Naive thymus-derived CD8-positive, alpha-beta T cell (primary cell): ENCODE measurements around the gene ARIH2. TPM values are rescaled to one million over a fixed set of nuclear protein-coding genes. Genes with fewer than 3 reads are reported as not detected.

Source experiments
- ATAC-seq, 2 donors: fragments of 150-1000 bp; cut with Tn5 transposase in 1 of 2; sonication (Bioruptor Pico), chemical (Tn5 transposase) in 1 of 2; 1 replicate in 1 of 2; 2 replicates in 1 of 2; pipeline ENCODE4 v1.10.0; 2021; ENCODE audit warnings: mild to moderate bottlenecking in 2 of 2, moderate library complexity in 2 of 2
- POLR2A ChIA-PET: fragments of 350-600 bp; sonication (Branson Sonifier 250); formaldehyde crosslinking; loops from one replicate; lab custom pipeline; 2021; ENCODE audit warnings: antibody characterized with exemption; lab: Charles Lee
- DNase-seq, 10 donors: peaks; one replicate each; pipeline versions ENCODE4 v3.0.0 to v3.0.0-alpha.2; 2020 to 2022
- H3K27ac Mint-ChIP-seq, 10 donors: one replicate each; pipeline ENCODE4 v1.8.0; 2020 to 2022; ENCODE audit warnings: mild to moderate bottlenecking in 10 of 10, mixed read lengths in 10 of 10, moderate library complexity in 4 of 10, inconsistent platforms in 1 of 10
- H3K27me3 Mint-ChIP-seq, 5 donors: one replicate each; pipeline ENCODE4 v1.8.0; 2021 to 2022; ENCODE audit warnings: mixed read lengths in 5 of 5
- H3K36me3 Mint-ChIP-seq, 3 donors: one replicate each; pipeline ENCODE4 v1.8.0; 2020 to 2022; ENCODE audit warnings: mixed read lengths in 3 of 3, mild to moderate bottlenecking in 2 of 3, inconsistent platforms in 1 of 3
- H3K4me1 Mint-ChIP-seq, 4 donors: one replicate each; pipeline ENCODE4 v1.8.0; 2021 to 2022; ENCODE audit warnings: mixed read lengths in 4 of 4
- H3K4me3 Mint-ChIP-seq, 10 donors: one replicate each; pipeline ENCODE4 v1.8.0; 2020 to 2022; ENCODE audit warnings: mild to moderate bottlenecking in 10 of 10, mixed read lengths in 10 of 10, moderate library complexity in 6 of 10, inconsistent platforms in 1 of 10
- H3K9me3 Mint-ChIP-seq, 9 donors: one replicate each; pipeline ENCODE4 v1.8.0; 2020 to 2022; ENCODE audit warnings: mixed read lengths in 9 of 9, mild to moderate bottlenecking in 3 of 9, inconsistent platforms in 1 of 9, moderate library complexity in 1 of 9
- polyA plus RNA-seq, 3 donors: library from polyadenylated mRNA; unstranded; fragments of 300-500 nt; fragmentation: Illumina TruSeq; gene quantifications; one replicate each; pipeline ENCODE4 v1.2.3, GENCODE V29; 2021
- total RNA-seq, 8 experiments: library from RNA in 2 of 8; stranded (reverse) in 2 of 8; gene quantifications; one replicate each; pipeline ENCODE4 v1.2.3 and lab custom pipeline; 2021 to 2026

The ARIH2 gene
- total and polyA plus RNA-seq, 5 experiments from 2014 or later: 92.7 to 167 (median 119) TPM

DNA sequence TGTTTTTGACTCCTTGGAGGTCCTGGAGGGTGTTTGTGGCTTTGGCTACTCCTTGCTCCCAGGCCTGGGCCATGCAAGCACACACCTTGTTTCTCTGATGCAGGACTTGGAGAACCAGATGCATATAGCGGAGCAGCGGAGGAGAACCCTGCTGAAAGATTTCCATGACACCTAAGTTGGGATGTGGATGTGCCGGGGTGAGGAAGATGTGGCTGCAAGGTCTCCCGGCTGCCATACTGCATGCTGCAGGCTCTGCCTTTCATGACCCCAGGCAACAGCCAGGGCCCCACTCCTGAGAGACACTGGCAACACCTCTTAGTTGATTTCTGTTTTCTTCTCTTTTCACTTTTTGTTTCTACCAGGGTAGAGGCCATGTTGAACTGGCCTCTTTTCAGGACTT, 64.5 kb downstream of the ARIH2 start:
- Mint-ChIP-seq H3K4me3 (no peak overlapping the region), H3K4me1 (peaks cover 6 to 9% (median 7%) of the 10 kb centered on the region in 4 donors), H3K36me3 (peaks cover 0 to 74% (median 5%) of the 10 kb centered on the region in 3 donors), H3K9me3 (no peaks in the 10 kb centered on the region), H3K27me3 (no peaks in the 10 kb centered on the region), H3K27ac (peak overlapping the region in 4 of 10 donors; percentile 3 to 70 (median 30))
- DNase-seq: no peak
- no peak for ATAC-seq
- POLR2A ChIA-PET: no interaction called here

DNA sequence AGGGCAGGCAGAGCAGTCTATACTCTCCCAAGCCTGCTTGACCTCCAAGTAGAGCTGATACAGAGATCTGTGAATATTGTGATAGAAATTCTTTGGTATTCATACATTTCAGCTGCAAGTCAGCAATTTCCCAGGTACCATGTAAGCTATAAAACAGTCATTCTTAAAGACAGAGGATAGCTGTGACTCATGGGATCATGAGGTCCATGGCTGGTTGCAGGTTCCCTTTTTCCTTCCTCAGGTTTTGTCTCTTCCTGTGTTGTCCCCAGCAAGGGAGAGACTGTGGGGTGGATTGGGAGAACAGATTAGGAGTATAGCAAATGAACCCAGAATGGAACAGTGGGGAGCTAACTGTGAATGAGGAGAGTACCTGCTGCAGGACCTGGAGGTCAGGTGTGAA, 66.0 kb downstream of the ARIH2 start:
- Mint-ChIP-seq H3K27ac (peak overlapping the region in 2 of 10 donors; percentile 49 to 78), H3K4me3 (no peak overlapping the region), H3K36me3 (peaks cover 0 to 60% (median 0%) of the 10 kb centered on the region in 3 donors), H3K9me3 (no peaks in the 10 kb centered on the region), H3K27me3 (no peaks in the 10 kb centered on the region), H3K4me1 (peaks cover 12 to 18% (median 17%) of the 10 kb centered on the region in 4 donors)
- DNase-seq: no peak
- ATAC-seq: no peak
- POLR2A ChIA-PET: interaction anchor here (8.6 kb wide), 1 partner anchor 40 kb away, joined by 194 read pairs; the partner anchor contains the start of genes IMPDH2 and NDUFAF3

DNA sequence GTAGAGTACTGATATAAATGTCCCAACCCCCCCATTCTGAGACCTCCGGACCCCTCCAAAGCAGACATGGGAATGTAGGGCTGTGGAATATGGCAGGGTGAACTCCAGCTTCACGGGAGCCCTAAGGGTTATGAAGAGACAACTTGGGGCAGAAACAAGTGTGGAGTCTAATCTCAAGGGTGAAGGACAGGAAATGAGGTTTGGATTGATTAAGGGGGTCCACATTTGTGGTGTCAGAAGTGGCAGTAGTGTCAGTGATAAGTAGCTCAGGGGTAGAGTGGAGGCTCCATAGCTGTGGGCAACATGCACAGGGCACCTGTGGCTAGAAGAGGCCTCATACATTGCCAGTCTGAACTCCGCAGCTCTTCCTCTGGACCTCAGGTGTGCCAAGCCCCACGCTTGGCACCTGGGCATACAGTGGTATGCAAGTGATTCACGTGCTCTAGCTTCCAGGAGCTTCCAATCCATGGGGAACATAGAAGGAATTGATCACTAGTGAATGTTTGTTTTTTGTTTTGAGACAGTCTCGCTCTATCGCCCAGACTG, 67.3 kb downstream of the ARIH2 start:
- Mint-ChIP-seq H3K9me3 (no peaks in the 10 kb centered on the region), H3K4me1 (peaks cover 12 to 23% (median 21%) of the 10 kb centered on the region in 4 donors), H3K4me3 (no peak overlapping the region), H3K27me3 (no peaks in the 10 kb centered on the region), H3K27ac (peak overlapping the region in 5 of 10 donors; percentile 27 to 87 (median 46)), H3K36me3 (peaks cover 0 to 49% (median 0%) of the 10 kb centered on the region in 3 donors)
- POLR2A ChIA-PET: interaction anchor here (0.5 to 8.6 kb wide), 4 partner anchors 39 to 498 kb away, joined by 3 to 194 read pairs (median 6); partner anchors contain the start of genes IMPDH2 and NDUFAF3
- no peak for DNase-seq
- ATAC-seq: no peak

DNA sequence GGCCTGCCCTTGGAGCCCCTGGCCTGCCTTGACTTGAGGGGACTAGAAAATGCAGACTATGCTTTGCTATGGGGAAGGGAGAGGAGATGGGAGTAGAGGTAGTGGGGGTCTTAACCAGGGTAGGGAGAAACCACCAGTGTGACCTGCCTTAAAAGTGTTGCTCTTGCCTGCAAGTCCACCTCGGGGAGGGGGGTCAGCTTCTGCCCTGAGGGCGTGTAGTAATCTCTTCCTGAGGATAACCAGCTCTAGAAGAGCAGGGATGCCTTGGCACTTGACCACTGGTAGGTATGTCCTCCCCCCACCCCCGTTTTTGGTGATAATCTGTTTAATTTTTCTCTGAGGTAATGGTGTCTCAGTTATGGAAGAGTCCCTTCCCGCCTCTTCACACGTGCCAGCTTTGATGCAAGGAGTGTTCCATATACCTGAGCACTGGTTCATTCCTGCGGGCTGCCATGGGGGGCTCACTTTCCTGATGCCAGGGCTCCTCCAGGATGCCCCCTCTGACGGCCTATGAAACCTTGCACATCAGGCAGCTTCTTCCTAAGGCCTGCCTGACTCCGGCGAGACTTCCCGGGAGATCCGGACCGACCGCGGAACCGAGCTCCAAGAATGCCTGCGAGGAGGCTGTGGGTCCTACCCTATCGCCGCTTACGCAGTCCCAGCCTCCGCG, 70.6 kb downstream of the ARIH2 start:
- Mint-ChIP-seq H3K4me3 (peak overlapping the region; percentile 86 to 94 (median 92)), H3K4me1 (peaks cover 19 to 47% (median 44%) of the 10 kb centered on the region in 4 donors), H3K36me3 (peaks cover 0 to 22% (median 0%) of the 10 kb centered on the region in 3 donors), H3K27me3 (no peaks in the 10 kb centered on the region), H3K27ac (peak overlapping the region; percentile 85 to 96 (median 91)), H3K9me3 (no peaks in the 10 kb centered on the region)
- POLR2A ChIA-PET: interaction anchor here (0.7 to 8.6 kb wide), 12 partner anchors 16 to 440 kb away, joined by 3 to 194 read pairs (median 6); partner anchors contain the start of genes ARIH2, DALRD3, IMPDH2 and NDUFAF3
- peak; percentile 0 to 1 for ATAC-seq
- DNase-seq: peak in 1 of 10 donors; percentile 19

DNA sequence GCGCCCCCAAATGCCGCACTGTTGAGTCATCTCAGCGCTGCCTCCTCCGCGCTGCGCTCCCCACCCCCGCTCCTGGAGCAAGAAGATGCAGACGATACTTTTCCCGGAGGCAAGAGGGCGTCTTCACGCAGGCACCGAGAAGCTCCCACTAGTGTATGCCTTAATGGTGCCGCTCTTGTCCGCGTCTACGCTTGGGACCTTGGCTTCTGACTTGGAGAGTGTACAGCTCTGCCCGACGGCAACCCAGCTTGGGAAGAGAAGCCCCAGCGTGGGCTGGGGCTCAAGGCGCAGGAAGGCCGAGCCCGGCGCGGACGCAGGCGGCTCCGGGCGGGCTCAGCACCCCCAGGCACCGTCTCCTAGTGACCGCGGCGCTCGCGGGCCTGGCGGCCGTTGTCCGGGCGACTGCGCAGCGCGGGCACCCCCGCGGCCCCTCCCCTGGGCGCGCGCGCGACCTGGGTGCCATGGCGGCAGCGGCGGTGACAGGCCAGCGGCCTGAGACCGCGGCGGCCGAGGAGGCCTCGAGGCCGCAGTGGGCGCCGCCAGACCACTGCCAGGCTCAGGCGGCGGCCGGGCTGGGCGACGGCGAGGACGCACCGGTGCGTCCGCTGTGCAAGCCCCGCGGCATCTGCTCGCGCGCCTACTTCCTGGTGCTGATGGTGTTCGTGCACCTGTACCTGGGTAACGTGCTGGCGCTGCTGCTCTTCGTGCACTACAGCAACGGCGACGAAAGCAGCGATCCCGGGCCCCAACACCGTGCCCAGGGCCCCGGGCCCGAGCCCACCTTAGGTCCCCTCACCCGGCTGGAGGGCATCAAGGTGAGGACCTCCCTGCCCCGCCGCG, 71.4 kb downstream of the ARIH2 start, which contains the start of gene P4HTM:
P4HTM (plus strand) TSS at position 446 of the 840 bp plus-strand sequence; CDS start at position 462, 16 bp downstream.
- ATAC-seq: peak; percentile 65 to 69
- H3K27ac Mint-ChIP-seq: peak within 1 kb of the TSS; percentile 90 to 96 (median 94)
- H3K27me3 Mint-ChIP-seq: no peaks in the 10 kb centered on the region
- peaks cover 21 to 54% (median 46%) of the 10 kb centered on the region in 4 donors for H3K4me1 Mint-ChIP-seq
- no peaks in the 10 kb centered on the region for H3K9me3 Mint-ChIP-seq
- peaks cover 0 to 21% (median 0%) of the 10 kb centered on the region in 3 donors for H3K36me3 Mint-ChIP-seq
- peak; percentile 51 to 86 (median 62) for DNase-seq
- H3K4me3 Mint-ChIP-seq: peak within 1 kb of the TSS; percentile 89 to 94 (median 92)
- POLR2A ChIA-PET: interaction anchor here (0.6 to 8.6 kb wide), 14 partner anchors 16 to 478 kb away, joined by 3 to 194 read pairs (median 4); partner anchors contain the start of genes ARIH2, DALRD3, IMPDH2 and NDUFAF3

DNA sequence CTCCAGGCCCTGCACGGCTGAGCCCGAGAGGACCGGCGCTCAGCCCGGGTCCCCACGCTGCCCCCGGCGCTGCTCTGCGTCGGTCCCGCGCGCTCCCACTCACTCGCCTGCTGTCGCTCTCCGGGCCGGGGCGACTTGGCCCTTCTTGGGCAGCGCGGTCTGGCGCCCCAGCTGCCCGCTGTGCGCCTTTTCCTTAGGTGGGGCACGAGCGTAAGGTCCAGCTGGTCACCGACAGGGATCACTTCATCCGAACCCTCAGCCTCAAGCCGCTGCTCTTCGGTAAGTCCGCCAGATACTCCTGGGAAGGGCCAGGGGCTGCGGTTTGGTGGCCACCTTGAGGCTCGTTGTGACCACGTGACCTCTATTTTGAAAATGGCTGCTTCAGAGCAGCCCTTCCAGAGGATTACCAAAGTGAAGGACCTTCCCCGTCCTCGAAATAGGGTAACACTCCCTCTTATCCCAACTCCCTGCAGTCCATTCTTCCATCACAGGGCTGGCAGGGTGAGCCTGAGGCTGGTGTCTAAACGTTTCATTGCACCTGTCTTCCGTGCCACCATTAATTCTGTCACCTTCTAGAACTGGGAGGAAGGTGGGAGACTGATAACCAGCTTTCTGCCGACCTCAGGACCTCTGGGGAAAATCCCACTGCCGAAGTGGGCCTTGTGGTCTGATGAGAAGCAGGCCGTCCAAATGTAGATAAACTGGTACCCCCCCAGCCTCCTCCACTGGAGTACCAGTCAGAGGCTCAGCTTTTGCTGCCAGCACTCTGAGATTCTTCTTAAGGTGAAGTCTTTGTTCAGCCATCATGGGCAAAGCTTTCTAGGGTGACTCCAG, 72.2 kb downstream of the ARIH2 start:
- peak in 3 of 10 donors; percentile 19 to 32 (median 25) for DNase-seq
- peak; percentile 18 to 30 for ATAC-seq
- H3K36me3 Mint-ChIP-seq: peaks cover 0 to 21% (median 0%) of the 10 kb centered on the region in 3 donors
- H3K27me3 Mint-ChIP-seq: no peaks in the 10 kb centered on the region
- no peaks in the 10 kb centered on the region for H3K9me3 Mint-ChIP-seq
- POLR2A ChIA-PET: interaction anchor here (0.6 to 8.6 kb wide), 9 partner anchors 10 to 478 kb away, joined by 3 to 194 read pairs (median 10); partner anchors contain the start of genes DALRD3, IMPDH2, NDUFAF3 and NICN1
- peaks cover 21 to 58% (median 48%) of the 10 kb centered on the region in 4 donors for H3K4me1 Mint-ChIP-seq
- peak overlapping the region; percentile 89 to 96 (median 93) for H3K27ac Mint-ChIP-seq
- H3K4me3 Mint-ChIP-seq: peak overlapping the region; percentile 87 to 94 (median 92)

DNA sequence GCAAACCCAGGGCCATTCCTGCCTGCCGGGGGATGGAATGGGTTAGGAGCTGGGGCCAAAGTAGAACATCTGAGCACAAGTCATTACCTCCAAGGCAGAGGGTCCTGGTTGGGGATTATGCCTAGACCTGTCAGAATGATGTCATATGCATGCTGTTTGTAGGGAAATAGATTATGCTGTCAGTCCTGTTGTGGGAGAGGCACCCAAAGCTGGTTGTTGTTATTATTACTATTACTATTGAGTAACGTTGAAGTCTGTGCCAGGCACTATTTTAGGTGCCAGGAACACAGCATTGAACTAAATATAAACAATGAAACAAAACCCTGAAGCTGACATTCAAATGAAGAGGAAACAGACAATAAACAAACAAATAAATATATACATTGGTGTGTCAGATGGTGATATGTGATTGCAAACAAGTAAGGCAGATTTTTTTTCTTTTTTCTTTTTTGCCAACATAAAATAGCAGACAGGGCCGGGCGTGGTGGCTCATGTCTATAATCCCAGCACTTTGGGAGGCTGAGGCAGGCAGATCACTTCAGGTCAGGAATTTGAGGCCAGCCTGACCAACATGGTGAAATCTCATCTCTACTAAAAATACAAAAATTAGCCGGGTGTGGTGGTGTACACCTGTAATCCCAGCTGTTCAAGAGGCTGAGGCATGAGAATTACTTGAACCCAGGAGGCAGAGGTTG, 73.4 kb downstream of the ARIH2 start:
- DNase-seq: no peak
- Mint-ChIP-seq H3K9me3 (no peaks in the 10 kb centered on the region), H3K27me3 (no peaks in the 10 kb centered on the region), H3K4me3 (peak overlapping the region; percentile 72 to 93 (median 90)), H3K4me1 (peaks cover 20 to 58% (median 47%) of the 10 kb centered on the region in 4 donors), H3K27ac (peak overlapping the region; percentile 40 to 94 (median 82)), H3K36me3 (peaks cover 0 to 21% (median 0%) of the 10 kb centered on the region in 3 donors)
- ATAC-seq: no peak
- POLR2A ChIA-PET: interaction anchor here (0.7 to 8.6 kb wide), 5 partner anchors 14 to 102 kb away, joined by 3 to 194 read pairs (median 36); partner anchors contain the start of genes IMPDH2, NDUFAF3, QRICH1 and WDR6

DNA sequence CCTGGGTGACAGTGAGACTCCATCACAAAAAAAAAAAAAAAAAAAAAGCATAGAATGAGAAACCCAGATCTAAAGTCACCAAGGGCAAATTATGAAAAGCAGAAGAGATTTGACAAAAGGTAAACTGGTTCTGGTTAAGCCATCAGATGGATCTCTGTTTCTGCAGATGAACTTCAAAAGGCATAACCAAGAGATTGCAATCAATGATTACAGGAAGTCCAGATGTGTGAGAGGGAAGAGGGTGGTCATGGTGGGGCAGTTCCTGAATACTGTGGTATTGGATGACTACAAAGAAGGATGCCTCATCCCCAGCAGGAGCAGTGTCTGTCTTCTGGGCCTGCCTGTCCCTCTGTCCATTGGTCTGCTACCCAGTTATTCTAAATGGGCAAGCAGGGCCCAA, 75.2 kb downstream of the ARIH2 start:
- Mint-ChIP-seq H3K27me3 (no peaks in the 10 kb centered on the region), H3K9me3 (no peaks in the 10 kb centered on the region), H3K4me3 (peak overlapping the region in 2 of 10 donors; percentile 31 to 48), H3K36me3 (peaks cover 0 to 21% (median 0%) of the 10 kb centered on the region in 3 donors), H3K27ac (peak overlapping the region in 7 of 10 donors; percentile 11 to 84 (median 43)), H3K4me1 (peaks cover 15 to 48% (median 39%) of the 10 kb centered on the region in 4 donors)
- ATAC-seq (no peak), DNase-seq (no peak)
- POLR2A ChIA-PET: interaction anchor here (1.0 kb wide), 1 partner anchor 36 kb away, joined by 3 read pairs; the partner anchor contains the start of gene IMPDH2

DNA sequence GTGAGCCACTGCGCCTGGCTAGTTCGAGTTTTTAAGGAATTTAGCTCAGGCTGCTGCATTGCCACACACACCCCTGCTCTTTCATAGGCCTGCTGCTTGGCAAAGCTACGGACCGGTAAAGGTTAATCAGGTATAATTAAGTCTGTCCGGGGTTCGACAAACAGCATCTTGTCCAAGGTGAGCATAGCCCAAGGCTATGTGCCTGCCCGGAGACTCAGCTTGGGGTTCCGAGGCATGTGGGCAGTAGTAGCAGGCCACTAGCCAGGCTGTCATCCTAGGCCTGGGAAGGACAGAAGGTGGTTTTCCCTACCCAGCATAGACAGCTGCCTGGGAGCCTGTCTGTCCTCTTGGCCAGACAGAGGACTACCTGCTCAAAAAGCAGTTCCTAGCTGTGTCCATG, 78.0 kb downstream of the ARIH2 start:
- Mint-ChIP-seq H3K9me3 (no peaks in the 10 kb centered on the region), H3K27me3 (no peaks in the 10 kb centered on the region), H3K4me3 (no peak overlapping the region), H3K27ac (peak overlapping the region in 2 of 10 donors; percentile 15 to 18), H3K4me1 (peaks cover 8 to 29% (median 21%) of the 10 kb centered on the region in 4 donors), H3K36me3 (peaks cover 0 to 21% (median 0%) of the 10 kb centered on the region in 3 donors)
- DNase-seq (no peak), ATAC-seq (no peak)
- POLR2A ChIA-PET: interaction anchor here (1.2 to 3.2 kb wide), 3 partner anchors 8 to 26 kb away, joined by 3 to 14 read pairs (median 4); partner anchors contain the start of genes NDUFAF3 and WDR6

DNA sequence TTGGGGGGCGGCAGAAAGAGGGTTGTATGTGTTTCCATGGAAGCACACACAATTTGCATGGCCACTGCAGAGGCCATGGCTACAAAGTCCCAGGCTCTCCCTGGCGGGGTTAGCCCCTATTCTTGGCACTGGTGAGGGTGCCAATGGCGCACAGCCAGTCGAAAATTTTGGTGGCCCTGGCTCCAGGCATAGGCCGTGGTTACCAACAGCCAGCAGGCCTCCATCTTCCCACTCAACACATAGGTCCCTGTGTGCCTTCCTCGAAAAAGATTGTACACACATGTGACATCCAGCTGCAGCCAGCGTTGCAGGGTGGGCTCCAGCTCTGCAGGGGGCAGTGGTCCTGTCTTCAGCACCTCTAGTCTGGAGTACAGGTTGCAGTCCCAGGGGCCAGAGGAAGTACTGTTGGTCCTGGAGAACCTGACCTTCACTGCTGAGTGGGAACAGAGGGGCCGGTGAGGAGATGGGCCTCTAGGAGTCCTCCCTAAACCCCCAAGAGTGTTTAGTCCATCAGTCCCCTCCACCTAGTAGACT, 78.5 kb downstream of the ARIH2 start:
- peak overlapping the region in 2 of 10 donors; percentile 10 to 18 for H3K27ac Mint-ChIP-seq
- H3K9me3 Mint-ChIP-seq: no peaks in the 10 kb centered on the region
- DNase-seq (no peak), ATAC-seq (no peak)
- H3K27me3 Mint-ChIP-seq: no peaks in the 10 kb centered on the region
- peaks cover 7 to 26% (median 16%) of the 10 kb centered on the region in 4 donors for H3K4me1 Mint-ChIP-seq
- H3K36me3 Mint-ChIP-seq: peaks cover 0 to 21% (median 0%) of the 10 kb centered on the region in 3 donors
- POLR2A ChIA-PET: interaction anchor here (1.1 to 3.2 kb wide), 4 partner anchors 7 to 25 kb away, joined by 3 to 14 read pairs (median 4); partner anchors contain the start of genes NDUFAF3 and WDR6
- no peak overlapping the region for H3K4me3 Mint-ChIP-seq
